HG02588 (cell line): ENCODE results near the gene SOS1.

ENCODE experiments used
- ATAC-seq: cut with Tn5 transposase; IDR thresholded peaks from one replicate; pipeline ENCODE4 v1.9.1; 2021; ENCODE audit warnings: mild to moderate bottlenecking, moderate library complexity; ENCODE audit not compliant: unreplicated experiment

SOS1 gene

DNA sequence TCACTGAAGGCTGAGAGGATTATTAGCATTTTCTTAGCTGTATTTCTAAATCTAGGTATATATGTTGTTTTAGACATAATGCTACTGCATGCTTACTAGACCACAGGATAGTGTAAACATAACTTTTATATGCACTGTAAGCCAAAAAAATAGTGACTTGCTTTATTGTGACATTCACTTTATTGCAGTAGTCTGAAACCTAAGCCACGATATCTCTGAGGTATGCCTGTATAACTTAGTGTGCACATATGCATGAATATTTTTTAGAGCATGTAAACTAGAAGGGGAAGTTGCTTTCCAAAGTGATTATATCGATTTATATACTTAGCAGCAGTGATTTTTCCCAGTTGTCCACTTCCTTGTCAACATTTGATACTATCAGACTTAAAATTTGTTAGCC lies 81.8 kb downstream of the SOS1 start:
- ATAC-seq, result no peak

DNA sequence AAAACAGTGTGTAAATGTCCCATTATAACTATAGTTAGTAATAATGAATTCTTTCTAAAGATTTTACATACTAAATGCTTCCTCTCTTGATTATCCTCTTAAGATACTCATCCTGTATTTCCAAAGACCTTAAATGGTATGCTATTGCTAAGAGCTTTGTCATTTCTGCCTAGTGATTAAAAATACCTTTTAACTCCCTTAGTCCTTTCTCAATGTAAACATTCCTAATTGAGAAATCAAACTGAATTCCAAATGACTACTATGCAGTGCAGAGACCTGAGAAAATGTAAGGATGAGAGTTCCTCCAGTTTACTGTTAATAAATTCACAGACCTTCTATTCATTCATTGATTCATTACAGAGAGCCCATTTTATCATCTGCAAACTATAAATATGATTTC lies 86.9 kb downstream of the SOS1 start:
- ATAC-seq, result no peak

DNA sequence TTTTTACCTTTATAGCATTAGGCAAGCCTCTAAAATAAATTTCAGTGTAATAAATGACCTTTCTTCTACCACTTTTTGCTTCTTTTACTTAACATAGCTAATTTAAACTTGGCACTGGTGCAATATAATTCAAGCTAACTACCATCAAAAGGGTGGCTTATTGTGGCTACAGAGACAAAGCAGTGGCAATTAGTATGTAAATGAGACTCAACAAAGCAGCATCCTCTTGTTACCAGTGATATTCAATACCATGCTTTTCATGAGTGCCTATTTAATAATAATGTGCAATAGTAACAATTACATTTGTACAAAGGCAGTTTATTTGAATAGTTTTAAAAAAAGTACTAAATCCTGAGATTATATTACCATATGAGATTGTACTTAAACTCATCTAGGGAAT lies 93.4 kb downstream of the SOS1 start:
- ATAC-seq, result no peak

DNA sequence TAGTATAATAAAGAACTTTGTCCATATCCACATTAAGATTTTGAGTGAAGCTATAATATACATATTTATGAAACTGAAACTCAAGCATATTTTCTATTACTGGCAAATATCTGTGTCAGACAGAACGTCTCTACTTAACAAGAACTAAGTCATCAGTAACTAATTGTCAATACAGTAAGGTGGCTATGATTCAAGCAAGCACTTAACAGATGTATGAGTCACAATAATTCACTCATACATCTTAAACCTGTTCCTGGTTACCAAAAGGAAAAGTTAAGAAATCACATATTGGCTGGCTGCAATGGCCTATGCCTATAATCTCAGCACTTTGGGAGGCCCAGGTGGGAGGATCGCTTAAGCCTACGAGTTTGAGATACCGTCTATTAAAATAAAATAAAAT lies 96.0 kb downstream of the SOS1 start:
- no peak for ATAC-seq

DNA sequence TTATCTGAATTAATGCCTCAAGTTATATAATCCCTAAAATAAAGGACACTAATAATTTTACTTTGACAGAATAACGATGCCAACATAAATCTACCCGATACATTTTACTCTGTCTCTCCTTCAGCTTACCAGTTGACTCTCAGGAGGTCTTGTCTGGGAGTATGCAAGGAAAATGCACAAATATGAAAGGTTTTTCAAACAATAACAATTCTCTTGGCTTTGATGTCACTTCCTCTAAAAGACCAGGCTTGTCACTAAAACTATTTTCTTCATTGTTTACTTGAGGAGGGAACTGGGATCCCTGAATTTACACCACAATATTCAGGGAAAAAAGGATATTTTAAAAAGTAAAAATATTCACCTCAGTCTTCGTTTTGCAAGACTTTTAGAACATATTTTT lies 97.2 kb downstream of the SOS1 start:
- ATAC-seq, result no peak

DNA sequence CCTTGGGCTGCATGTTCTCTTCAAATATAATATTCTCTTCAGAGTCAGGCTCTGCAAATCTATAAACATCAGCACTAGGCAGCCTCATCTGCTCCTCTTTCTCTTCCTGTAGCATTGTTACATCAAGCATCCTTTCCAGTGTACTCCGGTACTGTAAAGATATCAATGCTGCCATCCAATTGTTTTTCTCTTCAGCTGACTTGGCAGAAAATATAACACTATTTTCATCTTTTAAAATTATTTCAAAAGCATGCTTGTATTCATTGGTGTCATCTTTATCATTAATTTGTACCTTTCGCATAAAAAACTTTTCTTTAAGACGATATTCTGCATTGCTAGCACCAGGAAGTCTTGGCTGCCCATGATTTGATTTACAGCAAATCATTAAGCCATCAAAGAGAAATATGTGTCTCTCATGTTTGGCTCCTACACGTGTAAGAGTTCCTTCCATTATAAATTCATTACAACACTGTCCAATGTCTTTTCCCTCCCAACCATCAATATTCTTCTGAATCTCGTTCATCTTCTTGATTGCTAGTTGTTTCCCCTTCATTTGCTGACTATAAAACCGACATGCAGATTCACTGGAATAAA lies 98.1 kb downstream of the SOS1 start:
- no peak for ATAC-seq

DNA sequence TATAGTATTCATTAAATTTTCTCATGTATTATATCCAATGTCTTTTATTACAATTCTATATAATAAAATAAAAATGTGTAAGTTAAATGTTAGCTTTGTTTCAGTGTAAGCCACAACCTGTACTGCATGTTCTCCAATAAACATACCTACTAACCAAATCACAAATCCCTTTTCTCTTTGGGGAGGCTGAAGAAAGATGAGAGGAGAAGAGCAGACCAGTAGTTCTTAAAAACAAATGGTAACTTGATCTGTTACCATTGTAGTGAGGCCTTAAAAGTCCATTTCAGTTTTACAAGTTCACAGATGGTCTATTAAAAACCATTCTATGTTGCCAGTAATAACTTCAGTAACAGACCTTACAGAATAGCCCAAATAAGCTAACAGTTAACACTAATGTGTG lies 100.5 kb downstream of the SOS1 start:
- ATAC-seq, result no peak

DNA sequence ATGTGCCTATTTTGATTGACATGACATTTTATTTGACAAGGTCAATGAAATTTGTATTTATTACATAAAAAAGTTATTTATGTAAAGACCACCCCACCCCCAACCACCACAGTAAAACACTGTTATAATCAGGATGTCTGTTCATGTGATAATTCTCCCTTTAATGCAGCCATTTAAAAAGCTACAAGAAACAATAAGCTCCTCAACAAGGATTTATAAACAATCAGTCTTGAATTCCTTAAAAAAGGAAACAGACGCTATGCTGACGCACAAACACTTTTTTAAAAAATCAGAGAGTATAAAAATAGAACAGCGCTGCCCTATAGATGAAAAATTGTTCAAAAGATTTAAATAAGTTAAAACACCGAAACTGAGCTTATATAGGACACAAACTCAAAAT lies 102.2 kb downstream of the SOS1 start:
- no peak for ATAC-seq

DNA sequence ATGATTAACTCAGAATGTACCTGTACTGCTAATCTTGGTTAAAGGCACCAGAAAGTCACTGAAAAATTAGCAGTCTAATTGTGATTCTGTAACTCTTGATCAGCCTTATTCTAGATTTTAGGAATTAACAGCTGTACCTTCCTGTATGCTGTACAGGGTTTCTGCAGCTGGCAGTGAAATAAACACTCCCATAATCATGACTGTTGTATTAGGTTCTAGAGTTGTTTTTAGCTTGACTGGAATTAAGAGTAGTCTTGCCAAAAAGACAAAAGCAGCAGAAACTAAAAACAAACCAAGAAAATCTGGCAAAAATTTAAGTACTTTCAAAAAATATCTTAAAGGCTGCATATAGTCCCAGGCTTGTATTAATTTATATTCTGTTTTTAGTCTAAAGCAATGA lies 103.5 kb downstream of the SOS1 start:
- no peak for ATAC-seq

DNA sequence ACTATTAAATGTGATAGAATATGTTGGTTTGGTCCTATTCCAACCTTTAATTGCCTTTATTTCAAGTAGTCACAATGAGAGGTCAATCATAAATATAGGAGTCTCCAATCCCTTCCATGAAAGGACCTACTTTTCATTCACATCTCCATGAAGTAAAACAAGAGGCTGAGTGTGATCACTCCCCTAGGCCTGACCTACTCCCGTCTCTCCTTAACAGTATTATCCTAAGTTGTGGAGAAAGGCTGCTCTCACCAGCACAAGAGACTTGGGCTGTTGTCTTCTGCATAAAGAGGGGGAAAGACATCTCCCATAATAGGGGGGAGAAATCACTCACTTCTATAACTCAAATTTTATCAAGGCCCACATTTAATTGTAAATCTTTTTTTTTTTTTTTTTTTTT lies 105.4 kb downstream of the SOS1 start:
- ATAC-seq, result no peak

DNA sequence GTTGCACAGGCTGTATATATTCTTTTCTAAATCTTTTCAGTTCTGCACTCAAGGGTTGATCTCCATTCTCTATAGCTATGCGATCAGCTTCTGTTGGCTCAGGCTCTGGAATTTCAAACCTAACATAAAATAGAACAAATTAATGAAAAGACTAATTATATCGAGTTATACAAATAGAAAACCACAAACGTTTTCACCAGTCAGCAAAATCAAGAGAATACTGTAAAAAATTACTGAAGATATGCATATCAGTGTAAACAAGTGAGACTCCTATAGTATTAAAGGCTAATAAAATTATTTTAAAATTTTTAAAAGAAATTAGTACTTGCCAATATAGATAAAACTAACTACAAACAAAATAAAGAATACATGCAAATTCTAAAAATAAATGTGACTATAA lies 107.0 kb downstream of the SOS1 start:
- no peak for ATAC-seq

DNA sequence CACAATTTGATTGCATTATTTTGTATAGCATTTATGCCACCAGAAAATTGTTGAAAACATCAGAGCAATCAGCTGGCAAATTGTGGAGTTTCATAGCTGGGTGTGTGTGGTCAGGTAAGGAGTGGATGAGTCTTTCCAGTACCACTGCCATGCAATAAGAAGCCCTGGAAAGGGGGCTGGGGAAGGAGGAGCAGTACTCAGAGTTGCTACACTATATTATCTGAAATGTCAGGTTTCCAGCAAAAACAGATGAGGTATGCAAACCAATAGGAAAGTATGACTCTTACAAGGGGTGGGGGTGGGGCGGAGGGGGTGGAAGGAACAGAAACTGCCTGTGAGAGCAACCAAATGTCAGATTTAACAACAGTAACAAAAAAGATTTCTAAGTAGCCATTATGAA lies 112.2 kb downstream of the SOS1 start:
- no peak for ATAC-seq

DNA sequence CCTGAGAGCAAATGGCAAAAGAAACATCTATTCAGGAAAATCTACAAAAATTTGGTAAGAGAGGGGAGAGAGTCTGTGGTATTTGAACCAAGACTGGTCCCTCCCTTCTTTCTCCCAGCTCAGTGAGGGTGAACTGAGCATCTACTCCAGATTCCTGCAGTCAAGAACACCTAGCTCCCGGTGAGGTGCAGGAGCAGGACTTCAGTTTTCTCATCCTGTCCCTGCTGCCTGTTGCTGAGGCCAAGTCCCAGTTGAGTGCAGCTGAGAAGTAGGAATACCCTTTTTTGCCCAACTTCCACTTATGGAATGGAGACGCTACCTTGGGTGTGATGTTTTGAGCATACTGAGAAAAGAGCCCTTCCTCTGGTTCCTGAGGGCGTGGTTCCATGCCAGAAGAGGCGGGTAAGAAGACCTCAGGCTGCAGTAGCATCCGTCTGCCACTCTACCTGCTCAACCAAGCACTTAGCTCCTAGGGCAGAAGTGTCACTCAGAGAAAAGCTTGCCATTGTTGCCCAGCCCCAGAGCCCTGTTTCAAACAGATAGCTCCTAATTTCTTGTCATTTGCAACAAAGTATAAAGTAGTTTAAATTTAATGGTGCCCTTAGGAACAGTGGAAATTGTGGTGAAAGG lies 112.9 kb downstream of the SOS1 start:
- no peak for ATAC-seq

DNA sequence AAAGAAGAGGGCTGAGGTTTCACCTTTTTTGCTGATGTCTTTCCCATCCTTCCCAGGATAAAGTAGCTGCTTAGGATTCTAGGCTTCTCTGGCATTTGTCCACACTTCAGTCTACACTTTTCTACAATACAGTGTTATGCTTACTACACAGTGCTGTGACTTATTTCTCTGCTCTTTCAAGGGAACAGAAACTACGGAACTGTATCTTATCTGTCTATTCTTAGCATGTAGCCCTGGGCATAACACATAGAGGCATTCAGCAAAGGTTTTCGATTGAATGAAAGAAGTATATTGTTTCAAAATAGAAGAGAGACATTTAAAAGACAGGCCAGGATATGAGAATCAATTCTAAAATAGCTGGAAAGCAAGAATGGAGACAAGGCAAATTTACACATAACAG lies 120.3 kb downstream of the SOS1 start:
- no peak for ATAC-seq

DNA sequence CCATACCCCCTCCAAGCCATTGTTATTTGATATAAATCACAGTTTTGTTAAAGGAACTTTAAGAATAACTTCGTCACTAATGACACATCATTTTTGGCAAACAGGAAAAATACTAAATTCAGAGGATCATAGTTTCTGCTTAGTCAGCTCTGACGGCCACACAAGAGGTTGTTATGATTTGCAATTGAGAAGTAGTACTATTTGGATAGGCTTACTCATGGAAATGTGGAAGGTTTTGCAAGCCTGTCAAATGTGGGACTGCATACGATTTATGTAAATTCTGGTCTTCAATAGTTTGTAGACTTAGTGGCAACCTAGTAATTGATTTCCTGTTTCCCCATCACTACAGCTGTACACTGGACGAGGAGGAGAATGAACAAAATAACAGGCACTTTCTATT lies 123.1 kb downstream of the SOS1 start:
- ATAC-seq, result no peak

DNA sequence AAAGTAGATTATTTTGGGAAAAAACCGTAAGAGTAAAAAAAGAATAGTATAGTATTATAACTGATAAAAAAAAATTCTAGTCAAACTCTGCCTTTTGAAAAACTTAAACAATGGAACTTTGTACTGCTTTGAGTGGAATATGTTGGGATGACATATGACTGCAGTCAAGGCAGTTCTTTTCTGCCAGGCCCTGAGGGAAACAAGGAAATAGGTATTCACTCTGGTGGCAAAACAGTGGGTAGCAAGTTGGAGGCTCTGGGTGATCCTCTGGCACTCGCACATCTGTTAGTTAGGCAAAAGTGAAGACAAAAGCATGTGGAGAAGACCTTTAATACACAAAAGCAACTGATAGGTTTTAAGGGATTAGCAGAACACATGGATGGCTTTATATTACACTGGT lies 129.0 kb downstream of the SOS1 start:
- ATAC-seq, result no peak

DNA sequence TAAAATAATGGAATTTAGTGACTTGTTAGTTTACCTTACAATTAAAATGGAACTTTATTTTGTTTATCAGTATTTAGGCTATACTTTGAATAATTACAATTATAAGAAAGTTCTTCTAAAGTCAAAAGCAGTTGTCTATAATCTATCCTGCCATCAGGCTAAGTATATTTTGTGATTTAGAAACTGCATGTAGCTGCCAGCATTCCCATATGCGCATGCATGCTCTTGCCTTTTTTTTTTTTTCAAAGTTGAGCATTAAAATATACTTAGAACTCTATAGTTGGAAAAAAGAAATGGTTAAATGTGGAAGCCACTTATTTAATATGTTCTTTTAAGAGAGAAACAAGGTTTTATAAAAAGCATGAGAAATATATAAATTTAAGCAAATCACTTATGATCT lies 132.1 kb downstream of the SOS1 start:
- ATAC-seq, result no peak

DNA sequence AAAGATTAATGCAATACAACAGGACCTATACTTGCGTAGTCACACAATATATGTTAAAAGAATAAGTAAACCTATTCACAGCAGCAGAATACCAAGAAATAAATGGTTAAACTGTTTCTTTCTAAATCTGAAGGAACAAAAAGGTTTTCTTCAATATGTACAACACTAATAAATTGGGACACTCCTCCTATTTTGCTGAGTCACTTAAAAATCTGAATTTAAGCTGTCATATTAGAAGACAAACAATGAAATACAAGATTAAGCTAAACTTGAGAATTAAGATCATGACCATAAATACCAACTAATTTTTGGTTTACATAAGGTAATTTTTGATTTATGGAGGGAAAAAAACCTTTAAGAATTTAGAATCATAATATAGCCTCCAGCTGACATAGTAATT lies 138.4 kb downstream of the SOS1 start:
- ATAC-seq, result no peak

DNA sequence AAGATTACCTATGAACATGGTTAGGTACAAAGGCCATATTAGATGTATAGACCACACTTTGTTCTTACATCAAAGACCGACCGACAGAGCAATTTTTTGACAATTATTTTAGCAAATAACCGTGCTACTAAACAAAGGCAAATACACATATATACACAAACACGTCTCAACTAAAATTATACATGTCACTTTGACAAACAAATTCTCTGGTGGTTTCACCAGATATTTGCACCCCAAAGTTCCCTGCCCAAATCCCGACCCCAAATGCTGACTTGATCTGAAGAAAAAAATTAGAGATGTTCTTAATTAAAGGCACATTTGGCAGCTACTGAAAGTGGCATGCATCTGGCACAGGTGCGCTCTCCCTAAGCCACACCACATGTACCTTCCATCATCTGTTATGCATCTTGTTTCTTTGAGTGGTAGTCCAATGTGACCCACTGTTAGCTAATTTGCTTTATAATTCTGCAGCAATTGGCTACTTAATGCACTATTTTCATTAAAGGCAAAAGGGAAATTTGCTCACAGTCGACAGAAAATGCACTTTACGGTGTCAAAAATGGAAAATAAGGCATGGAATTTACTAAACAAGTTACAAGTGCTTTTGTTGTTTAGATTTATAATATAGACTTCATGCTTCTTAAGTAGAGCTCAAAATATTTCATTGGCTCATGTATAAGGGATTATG lies 139.0 kb downstream of the SOS1 start:
- no peak for ATAC-seq

DNA sequence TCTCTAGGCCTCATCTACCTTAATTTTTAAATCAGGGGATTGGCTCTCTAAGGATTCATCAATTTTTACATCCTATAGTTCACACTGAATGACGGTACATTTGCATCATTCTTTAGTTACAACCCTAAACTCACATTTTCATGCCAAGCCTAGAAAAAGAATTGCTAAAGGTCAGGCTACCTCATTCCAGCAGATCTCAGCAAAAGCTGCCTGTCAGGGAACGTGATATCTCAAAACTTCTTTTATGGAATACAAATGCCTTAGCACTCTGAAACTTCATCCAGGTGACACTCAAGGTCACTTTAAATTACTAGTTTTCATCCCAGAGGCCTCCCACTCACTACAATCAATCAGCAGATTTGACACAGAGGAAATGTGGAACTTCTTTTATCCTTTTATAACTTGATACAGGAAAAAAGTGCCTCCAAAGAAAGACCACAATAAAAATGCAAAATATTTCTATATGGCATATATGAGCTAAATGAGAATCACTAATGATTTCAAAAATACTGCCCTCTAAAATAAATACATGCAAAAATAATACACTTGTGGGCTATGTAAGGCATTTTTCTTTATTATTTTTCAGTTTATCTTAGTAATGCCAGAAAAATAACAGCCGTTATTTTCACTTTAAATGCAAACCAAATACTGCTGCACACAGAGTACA lies 139.7 kb downstream of the SOS1 start:
- ATAC-seq, result no peak

DNA sequence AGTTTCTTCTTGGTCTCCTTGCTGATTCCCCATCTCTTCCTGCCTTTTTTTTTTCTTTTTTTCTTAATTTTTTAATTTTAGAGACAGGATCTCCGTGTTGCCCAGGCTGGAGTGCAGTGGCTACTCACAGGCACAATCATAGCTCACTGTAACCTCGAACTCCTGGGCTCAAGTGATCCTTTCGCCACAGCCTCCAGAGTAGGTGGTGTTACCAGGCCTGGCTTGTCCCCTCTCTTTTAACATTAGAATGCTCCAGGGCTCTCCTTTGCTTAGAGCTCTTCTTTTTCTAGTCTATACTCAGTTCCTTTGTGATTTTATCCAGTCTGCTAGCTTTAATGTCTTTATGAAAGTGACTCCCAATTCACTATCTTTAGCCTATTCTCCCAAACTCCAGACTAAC lies 141.9 kb downstream of the SOS1 start:
- no peak for ATAC-seq

DNA sequence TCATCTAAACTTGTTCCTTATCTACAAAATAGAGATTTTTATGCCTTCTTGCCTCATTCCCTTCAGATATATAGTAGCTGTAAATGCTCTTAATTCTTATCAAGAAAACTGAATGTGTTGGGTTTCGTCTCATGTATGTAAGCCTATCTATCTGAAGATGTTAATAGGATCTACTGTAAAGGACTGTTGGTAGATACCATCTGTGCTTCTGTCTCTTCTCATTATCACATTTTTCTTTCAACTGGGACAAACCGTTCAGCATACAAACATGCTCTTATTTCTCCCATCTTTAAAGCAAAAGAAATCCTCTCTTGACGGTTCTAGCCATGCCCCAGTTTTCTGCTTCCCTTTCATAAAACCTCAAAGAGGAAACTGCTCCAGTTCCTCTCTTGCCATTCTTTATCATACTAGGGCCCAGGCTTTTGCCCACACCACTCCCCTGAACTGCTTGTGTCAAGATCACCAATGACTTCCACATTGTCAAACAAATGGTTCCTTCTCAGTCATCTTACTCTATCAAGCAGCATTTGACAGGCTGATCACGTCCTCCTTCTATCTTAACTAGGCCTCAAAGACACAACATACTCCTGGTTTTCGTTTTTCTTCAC lies 142.5 kb downstream of the SOS1 start:
- no peak for ATAC-seq
